GM12872 (cell line): ENCODE data around the gene RAD1.

Experiments used
- CTCF ChIP-seq: IDR thresholded peaks from 3 replicates; pipeline ENCODE4 v1.5.1; 2011; ENCODE audit warnings: low read depth, mild to moderate bottlenecking, low read length, moderate library complexity; ENCODE audit not compliant: insufficient read depth

RAD1 gene

GRCh38 chr5:34914671-34915138 is 599 bp downstream of the RAD1 start:
- TF ChIP-seq CTCF: no peak

- TF ChIP-seq CTCF: no peak
These were observed 2.2 kb downstream of the RAD1 start for GRCh38 chr5:34913072-34913471.

GRCh38 chr5:34905564-34905963 is 9.7 kb downstream of the RAD1 start:
- TF ChIP-seq CTCF: 0 out of 3 replicates have a peak, but pooled peaks have one; percentile 8

GRCh38 chr5:34903260-34903659 is 12.0 kb downstream of the RAD1 start:
- no peak for TF ChIP-seq CTCF

GRCh38 chr5:34900652-34901051 is 14.7 kb downstream of the RAD1 start:
- no peak for TF ChIP-seq CTCF

GRCh38 chr5:34899066-34899465 is 16.2 kb downstream of the RAD1 start:
- no peak for TF ChIP-seq CTCF

- TF ChIP-seq CTCF: peak; percentile 80
These were observed 16.9 kb downstream of the RAD1 start for GRCh38 chr5:34898258-34898895.
